IMR-90 (cell line): ENCODE measurements around the gene ZBTB4. TPM values are rescaled to one million over a fixed set of nuclear protein-coding genes. Genes with fewer than 3 reads are reported as not detected.

Experiments
- ATAC-seq: fragments of 200-7000 bp; cut with Tn5 transposase; 2 replicates; pipeline ENCODE4 v1.9.1; 2020; ENCODE audit warnings: low read depth, mild to moderate bottlenecking, moderate library complexity
- BruUV-seq: library from RNA; stranded (reverse); fragments of 400-500 nt; replicated peaks from 2 replicates; lab custom pipeline; 2021; lab: Mats Ljungman, UMichigan
- CTCF ChIA-PET: fragments of 300-600 bp; formaldehyde crosslinking; extraction: SDS; loops from one replicate; lab custom pipeline; 2021; ENCODE audit warnings: antibody characterized with exemption; lab: Yijun Ruan, JAX
- POLR2A ChIA-PET: fragments of 300-600 bp; sonication (Branson Sonifier 250); formaldehyde crosslinking; loops from one replicate; lab custom pipeline; 2022; ENCODE audit warnings: antibody characterized with exemption; ENCODE audit not compliant: unreplicated experiment; lab: Charles Lee
- DNase-seq: peaks from one replicate; pipeline ENCODE4 v3.0.0; 2013
- H2AFZ ChIP-seq: replicated peaks from 2 replicates; pipeline ENCODE3; 2013; ENCODE audit warnings: low read length, mild to moderate bottlenecking; ENCODE audit not compliant: poor library complexity
- H2AK5ac ChIP-seq: 2 replicates; pipeline ENCODE4 v1.6.1; 2013; ENCODE audit warnings: low read depth, low read length, inconsistent platforms
- H2AK9ac ChIP-seq: replicated peaks from 2 replicates; pipeline ENCODE3; 2013; ENCODE audit warnings: mild to moderate bottlenecking, low read depth, low read length, moderate library complexity; ENCODE audit not compliant: poor library complexity
- H2BK120ac ChIP-seq: 2 replicates; pipeline ENCODE4 v1.6.1; 2013; ENCODE audit warnings: low read depth, low read length, inconsistent platforms
- H2BK15ac ChIP-seq: 3 replicates; pipeline ENCODE4 v1.6.1; 2013; ENCODE audit warnings: low read depth, low read length, inconsistent platforms
- H2BK20ac ChIP-seq: 2 replicates; pipeline ENCODE4 v1.6.1; 2013; ENCODE audit warnings: low read depth, mild to moderate bottlenecking, inconsistent platforms, low read length, moderate library complexity
- H2BK5ac ChIP-seq: 2 replicates; pipeline ENCODE4 v1.6.1; 2013; ENCODE audit warnings: mild to moderate bottlenecking, low read depth, low read length, inconsistent platforms; ENCODE audit not compliant: poor library complexity, severe bottlenecking
- H3K14ac ChIP-seq: replicated peaks from 2 replicates; pipeline ENCODE4 v1.6.1; 2013; ENCODE audit warnings: low read depth, low read length, inconsistent platforms
- H3K18ac ChIP-seq: 2 replicates; pipeline ENCODE4 v1.6.1; 2013; ENCODE audit warnings: low read depth, low read length, control low read depth
- H3K23ac ChIP-seq: 2 replicates; pipeline ENCODE4 v1.6.1; 2013; ENCODE audit warnings: low read depth, low read length, inconsistent platforms
- H3K27ac ChIP-seq: 2 replicates; pipeline ENCODE4 v1.5.1; 2013; ENCODE audit warnings: mild to moderate bottlenecking, control low read depth, low read length; ENCODE audit not compliant: insufficient read depth
- H3K27me3 ChIP-seq: 2 replicates; pipeline ENCODE4 v1.6.1; 2013; ENCODE audit warnings: low read length; ENCODE audit not compliant: control insufficient read depth, insufficient read depth
- H3K36me3 ChIP-seq: 2 replicates; pipeline ENCODE4 v1.6.1; 2013; ENCODE audit warnings: low read length, mixed read lengths; ENCODE audit not compliant: control insufficient read depth, insufficient read depth
- H3K4ac ChIP-seq: 2 replicates; pipeline ENCODE4 v1.6.1; 2013; ENCODE audit warnings: low read depth, low read length, inconsistent platforms
- H3K4me1 ChIP-seq: 2 replicates; pipeline ENCODE4 v1.6.1; 2013; ENCODE audit warnings: low read length, mixed read lengths; ENCODE audit not compliant: control insufficient read depth, insufficient read depth
- H3K4me2 ChIP-seq: 2 replicates; pipeline ENCODE4 v1.6.1; 2013; ENCODE audit warnings: low read depth, mild to moderate bottlenecking, control low read depth, low read length, moderate library complexity
- H3K4me3 ChIP-seq: 2 replicates; pipeline ENCODE4 v1.5.1; 2013; ENCODE audit warnings: low read depth, mild to moderate bottlenecking, control low read depth, low read length, moderate library complexity; ENCODE audit not compliant: insufficient read depth
- H3K56ac ChIP-seq: 2 replicates; pipeline ENCODE4 v1.6.1; 2013; ENCODE audit warnings: low read length, inconsistent platforms; ENCODE audit not compliant: insufficient read depth; ENCODE audit errors: extremely low read depth
- H3K79me1 ChIP-seq, 2 experiments: 2 replicates each; pipeline ENCODE4 v1.6.1; 2013; ENCODE audit warnings: low read length in 2 of 2, inconsistent platforms in 1 of 2, low read depth in 1 of 2
- H3K9ac ChIP-seq: 2 replicates; pipeline ENCODE4 v1.6.1; 2013; ENCODE audit warnings: low read depth, low read length, control low read depth
- H3K9me1 ChIP-seq: 2 replicates; pipeline ENCODE4 v1.6.1; 2013; ENCODE audit warnings: low read length, inconsistent platforms; ENCODE audit not compliant: insufficient read depth
- H3K9me3 ChIP-seq: 2 replicates; pipeline ENCODE4 v1.6.1; 2013; ENCODE audit warnings: low read length; ENCODE audit not compliant: control insufficient read depth, insufficient read depth
- H4K20me1 ChIP-seq: 2 replicates; pipeline ENCODE4 v1.6.1; 2013; ENCODE audit warnings: low read length, inconsistent platforms; ENCODE audit not compliant: insufficient read depth
- H4K5ac ChIP-seq: 2 replicates; pipeline ENCODE4 v1.6.1; 2013; ENCODE audit warnings: mild to moderate bottlenecking, low read depth, low read length, control low read depth
- H4K8ac ChIP-seq, 2 experiments: 2 replicates each; pipeline ENCODE4 v1.6.1; 2013; ENCODE audit warnings: low read depth in 2 of 2, low read length in 2 of 2, control low read depth in 1 of 2, inconsistent platforms in 1 of 2
- H4K91ac ChIP-seq: 2 replicates; pipeline ENCODE4 v1.6.1; 2013; ENCODE audit warnings: low read depth, low read length, inconsistent platforms; ENCODE audit not compliant: insufficient read depth
- CEBPB ChIP-seq: IDR thresholded peaks from 2 replicates; pipeline ENCODE4 v1.6.1; 2012; ENCODE audit warnings: low read depth, low read length, improper control_type of control experiment
- FOS ChIP-seq: fragments of 150-350 bp; IDR thresholded peaks from 2 replicates; pipeline ENCODE4 v1.6.1; 2016; ENCODE audit warnings: low read depth, low read length
- RAD21 ChIP-seq: IDR thresholded peaks from 2 replicates; pipeline ENCODE4 v1.6.1; 2012; ENCODE audit warnings: low read length, improper control_type of control experiment
- RCOR1 ChIP-seq: IDR thresholded peaks from 2 replicates; pipeline ENCODE4 v1.6.1; 2012; ENCODE audit warnings: mild to moderate bottlenecking, low read length, improper control_type of control experiment; ENCODE audit not compliant: insufficient replicate concordance
- SMC3 ChIP-seq: fragments of 150-350 bp; IDR thresholded peaks from 2 replicates; pipeline ENCODE4 v1.6.1; 2016; ENCODE audit warnings: low read depth, mild to moderate bottlenecking, antibody characterized with exemption, low read length, moderate library complexity
- WGBS, 2 experiments: methylation state at CpG; one replicate each; pipeline versions ENCODE4 v1.1.5 to v1.1.7; 2013; ENCODE audit warnings: missing lambda C conversion rate in 2 of 2; ENCODE audit not compliant: insufficient read length in 1 of 2; ENCODE audit errors: extremely low coverage in 2 of 2; 5-methylcytosine and 5-hydroxymethylcytosine counted together
- dilution Hi-C: fragments of 300-500 bp; cut with HindIII; formaldehyde crosslinking; loops from one replicate; pipeline ENCODE4 v1.14.3; 2018; ENCODE audit warnings: low sequenced_read_pairs; ENCODE audit not compliant: unreplicated experiment
- in situ Hi-C: fragments of 300-500 bp; cut with MboI; formaldehyde crosslinking; loops from 3 replicates; pipeline ENCODE4 v1.14.3; 2019; ENCODE audit warnings: low sequenced_read_pairs, inconsistent platforms, mixed read lengths
- intact Hi-C: fragments of 100-400 bp; cut with micrococcal nuclease; formaldehyde crosslinking; loops from 2 replicates; pipeline ENCODE4 v1.10.0; 2022
- polyA plus RNA-seq, 3 experiments: library from polyadenylated mRNA; depleted of rRNA; stranded (reverse); fragments of >200 nt; gene quantifications; 2 replicates each; pipeline ENCODE4 v1.2.3, GENCODE V29; 2012; ENCODE audit warnings: low replicate concordance in 1 of 3
- total RNA-seq: library from RNA; depleted of rRNA; stranded (reverse); fragments of >200 nt; gene quantifications from 2 replicates; pipeline ENCODE4 v1.2.3, GENCODE V29; 2012

ZBTB4 gene
- total and polyA plus RNA-seq, 2 of the 4 experiments (the other 2 are of a cell fraction): 6.3 to 20.3 TPM

DNA sequence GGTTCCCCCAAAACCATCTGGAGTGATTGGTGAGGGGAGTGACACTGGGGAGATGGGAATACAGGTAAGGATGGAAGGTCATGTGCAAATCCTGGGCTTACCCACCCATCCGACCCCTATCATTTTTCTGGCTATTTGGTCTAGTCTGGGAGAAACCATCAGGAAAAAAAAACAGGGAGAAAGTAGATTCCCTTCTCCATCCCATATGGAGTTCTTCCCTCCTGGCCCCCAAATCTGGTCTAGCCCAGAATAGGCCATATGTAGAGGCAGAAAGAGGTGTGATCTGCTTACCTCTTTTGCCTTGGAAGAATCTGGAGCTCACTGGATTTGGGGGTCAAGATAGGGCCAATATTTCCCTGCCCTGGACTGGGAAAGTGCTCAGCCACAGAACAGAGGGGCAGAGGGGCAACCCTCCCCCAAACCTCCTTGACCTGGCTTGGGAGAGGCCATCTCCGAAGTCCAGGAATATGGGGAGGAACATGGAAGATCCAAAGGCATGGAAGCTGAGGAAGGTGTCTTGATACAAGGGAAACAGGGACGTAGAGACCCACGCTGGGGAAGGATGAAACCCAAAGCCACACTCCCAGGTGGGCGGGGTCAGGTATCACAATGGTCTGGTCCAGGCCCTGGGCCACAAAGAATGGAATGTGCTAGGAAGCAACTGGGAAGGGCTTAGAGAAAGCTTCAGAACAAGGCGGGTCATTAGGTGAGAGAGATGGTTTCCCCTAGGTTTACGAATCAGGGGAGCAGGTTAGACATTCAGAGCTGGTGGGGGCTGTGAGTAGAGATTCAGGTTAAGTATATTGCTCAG is 18.4 kb downstream of the ZBTB4 start (continued):
- TF ChIP-seq RCOR1: no peak

DNA sequence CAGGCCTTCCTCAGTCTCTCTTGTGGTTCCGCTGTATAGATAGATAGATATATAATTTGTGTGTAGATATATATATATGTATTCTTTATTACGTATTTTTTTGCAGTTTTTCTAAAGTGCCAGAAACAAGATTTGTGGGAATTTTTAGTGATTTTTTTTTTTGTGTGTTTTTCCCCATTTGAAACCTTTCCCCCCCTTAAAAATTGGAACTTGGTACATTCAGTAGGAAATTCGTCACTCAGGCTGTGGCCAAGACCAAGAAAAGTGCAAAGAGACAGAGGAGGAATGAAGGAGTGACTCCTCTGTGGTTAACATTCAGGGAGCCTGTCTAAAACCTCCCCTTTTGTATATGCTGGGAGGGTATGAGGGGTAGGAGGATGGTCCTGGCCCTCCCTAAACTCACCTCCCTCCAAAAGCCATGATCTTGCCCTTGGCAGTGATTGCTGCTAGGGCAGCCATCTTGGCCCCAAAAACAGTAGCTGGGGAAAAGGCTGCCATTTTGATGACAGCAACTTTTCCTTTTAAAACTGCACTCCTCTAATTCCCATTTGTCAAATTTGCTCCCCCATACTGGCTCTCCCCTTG is 19.4 kb downstream of the ZBTB4 start:
- intact Hi-C loops (no loop called here), dilution Hi-C loops (no loop called here), in situ Hi-C loops (no loop called here)
- Histone ChIP-seq H3K79me1 (peaks cover 11 to 47% of the 10 kb centered on the region in 2 experiments; a peak in 2 of 4 replicates), H4K20me1 (peaks cover 16% of the 10 kb centered on the region; the same call in 1 of the 2 replicates), H2BK120ac (no peak overlapping the region), H4K8ac (no peak overlapping the region), H2BK5ac (no peak overlapping the region), H4K5ac (no peak overlapping the region), H2AK9ac (no peak overlapping the region), H2BK20ac (no peak overlapping the region), H2BK15ac (no peak overlapping the region), H3K36me3 (peaks cover 30% of the 10 kb centered on the region), H3K18ac (no peak overlapping the region), H3K56ac (no peak overlapping the region), H3K14ac (no peak overlapping the region), H3K9ac (no peak overlapping the region), H3K27me3 (no peaks in the 10 kb centered on the region), H4K91ac (no peak overlapping the region), H2AK5ac (no peak overlapping the region), H3K9me3 (no peaks in the 10 kb centered on the region), H3K4me2 (no peak overlapping the region), H3K9me1 (peaks cover 15% of the 10 kb centered on the region; the same call in 1 of the 2 replicates), H3K4me3 (no peak overlapping the region), H3K27ac (no peak overlapping the region), H3K4me1 (no peaks in the 10 kb centered on the region), H3K23ac (no peak overlapping the region), H3K4ac (no peak overlapping the region), H2AFZ (no peak overlapping the region)
- BruUV-seq: no TSS peak
- ATAC-seq (no peak), DNase-seq (no peak)
- no CpG with 5 or more reads among the region's 3 CpGs for WGBS, 2 experiments
- POLR2A ChIA-PET: interaction anchor here (1.2 kb wide), 1 partner anchor 18 kb away, joined by 8 read pairs; no protein-coding TSS in a partner anchor
- TF ChIP-seq CEBPB: no peak
- no peak for TF ChIP-seq RCOR1
- TF ChIP-seq RAD21: no peak
- TF ChIP-seq SMC3: no peak
- no peak for TF ChIP-seq FOS
- CTCF ChIA-PET: interaction anchor here (0.5 kb wide), 1 partner anchor 14 kb away, joined by 3 read pairs; no protein-coding TSS in a partner anchor
